Measurements from ENCODE around the gene FCAMR. TPM values are rescaled to one million over a fixed set of nuclear protein-coding genes. Genes with fewer than 3 reads are reported as not detected.
"Not testable (repeated sequence)": the region's sequence is repeated elsewhere in the genome, so short reads cannot be mapped to it uniquely, and the experiment has no call there.

The FCAMR gene
- total RNA-seq, 1 donor from 2014 or later = not detected

GRCh38 chr1:206930210-206930798 is 40.0 kb downstream of the FCAMR start:
- Mint-ChIP-seq H3K4me3 (ENCODE audit: unreplicated experiment) (no peak overlapping the region), H3K4me1 (ENCODE audit: low read depth) (no peaks in the 10 kb centered on the region), H3K36me3 (ENCODE audit: low read depth) (no peaks in the 10 kb centered on the region), H3K27ac (ENCODE audit: unreplicated experiment) (no peak overlapping the region), H3K9me3 (ENCODE audit: low read depth) (no peaks in the 10 kb centered on the region), H3K27me3 (ENCODE audit: low read depth) (no peaks in the 10 kb centered on the region)
- TF ChIP-seq, protein P1, sequence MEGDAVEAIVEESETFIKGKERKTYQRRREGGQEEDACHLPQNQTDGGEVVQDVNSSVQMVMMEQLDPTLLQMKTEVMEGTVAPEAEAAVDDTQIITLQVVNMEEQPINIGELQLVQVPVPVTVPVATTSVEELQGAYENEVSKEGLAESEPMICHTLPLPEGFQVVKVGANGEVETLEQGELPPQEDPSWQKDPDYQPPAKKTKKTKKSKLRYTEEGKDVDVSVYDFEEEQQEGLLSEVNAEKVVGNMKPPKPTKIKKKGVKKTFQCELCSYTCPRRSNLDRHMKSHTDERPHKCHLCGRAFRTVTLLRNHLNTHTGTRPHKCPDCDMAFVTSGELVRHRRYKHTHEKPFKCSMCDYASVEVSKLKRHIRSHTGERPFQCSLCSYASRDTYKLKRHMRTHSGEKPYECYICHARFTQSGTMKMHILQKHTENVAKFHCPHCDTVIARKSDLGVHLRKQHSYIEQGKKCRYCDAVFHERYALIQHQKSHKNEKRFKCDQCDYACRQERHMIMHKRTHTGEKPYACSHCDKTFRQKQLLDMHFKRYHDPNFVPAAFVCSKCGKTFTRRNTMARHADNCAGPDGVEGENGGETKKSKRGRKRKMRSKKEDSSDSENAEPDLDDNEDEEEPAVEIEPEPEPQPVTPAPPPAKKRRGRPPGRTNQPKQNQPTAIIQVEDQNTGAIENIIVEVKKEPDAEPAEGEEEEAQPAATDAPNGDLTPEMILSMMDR (IDR thresholded peaks at IDR 0.05) = no peak
- DNase-seq (ENCODE audit: low spot score) = no peak

GRCh38 chr1:206929524-206929923 is 40.7 kb downstream of the FCAMR start:
- H3K36me3 Mint-ChIP-seq (ENCODE audit: low read depth) = no peaks in the 10 kb centered on the region
- no peaks in the 10 kb centered on the region for H3K4me1 Mint-ChIP-seq (ENCODE audit: low read depth)
- TF ChIP-seq, protein P1 (IDR thresholded peaks at IDR 0.05) = no peak
- DNase-seq (ENCODE audit: low spot score) = no peak
- no peak overlapping the region for H3K4me3 Mint-ChIP-seq (ENCODE audit: unreplicated experiment)
- no peak overlapping the region for H3K27ac Mint-ChIP-seq (ENCODE audit: unreplicated experiment)
- H3K27me3 Mint-ChIP-seq (ENCODE audit: low read depth) = no peaks in the 10 kb centered on the region
- H3K9me3 Mint-ChIP-seq (ENCODE audit: low read depth) = no peaks in the 10 kb centered on the region

GRCh38 chr1:206926286-206926685 is 44.0 kb downstream of the FCAMR start:
- no peaks in the 10 kb centered on the region for H3K27me3 Mint-ChIP-seq (ENCODE audit: low read depth)
- DNase-seq (ENCODE audit: low spot score) = no peak
- no peak overlapping the region for H3K4me3 Mint-ChIP-seq (ENCODE audit: unreplicated experiment)
- no peaks in the 10 kb centered on the region for H3K9me3 Mint-ChIP-seq (ENCODE audit: low read depth)
- TF ChIP-seq, protein P1 (IDR thresholded peaks at IDR 0.05) = no peak
- no peaks in the 10 kb centered on the region for H3K4me1 Mint-ChIP-seq (ENCODE audit: low read depth)
- H3K36me3 Mint-ChIP-seq (ENCODE audit: low read depth) = no peaks in the 10 kb centered on the region
- no peak overlapping the region for H3K27ac Mint-ChIP-seq (ENCODE audit: unreplicated experiment)

- Mint-ChIP-seq H3K27ac (ENCODE audit: unreplicated experiment) (no peak overlapping the region), H3K36me3 (ENCODE audit: low read depth) (no peaks in the 10 kb centered on the region), H3K4me1 (ENCODE audit: low read depth) (no peaks in the 10 kb centered on the region), H3K4me3 (ENCODE audit: unreplicated experiment) (no peak overlapping the region), H3K9me3 (ENCODE audit: low read depth) (no peaks in the 10 kb centered on the region), H3K27me3 (ENCODE audit: low read depth) (no peaks in the 10 kb centered on the region)
- DNase-seq (ENCODE audit: low spot score) = no peak
- TF ChIP-seq, protein P1 (IDR thresholded peaks at IDR 0.05) = no peak
Measured at GRCh38 chr1:206925106-206925736, 45.0 kb downstream of the FCAMR start.

GRCh38 chr1:206924592-206925105 is 45.6 kb downstream of the FCAMR start:
- TF ChIP-seq, protein P1 (IDR thresholded peaks at IDR 0.05) = no peak
- H3K27ac Mint-ChIP-seq (ENCODE audit: unreplicated experiment) = no peak overlapping the region
- H3K36me3 Mint-ChIP-seq (ENCODE audit: low read depth) = no peaks in the 10 kb centered on the region
- H3K4me1 Mint-ChIP-seq (ENCODE audit: low read depth) = no peaks in the 10 kb centered on the region
- DNase-seq (ENCODE audit: low spot score) = no peak
- H3K27me3 Mint-ChIP-seq (ENCODE audit: low read depth) = no peaks in the 10 kb centered on the region
- H3K4me3 Mint-ChIP-seq (ENCODE audit: unreplicated experiment) = no peak overlapping the region
- H3K9me3 Mint-ChIP-seq (ENCODE audit: low read depth) = no peaks in the 10 kb centered on the region

- H3K4me3 Mint-ChIP-seq (ENCODE audit: unreplicated experiment); H3K9me3 Mint-ChIP-seq (ENCODE audit: low read depth); H3K27me3 Mint-ChIP-seq (ENCODE audit: low read depth); DNase-seq (ENCODE audit: low spot score); H3K27ac Mint-ChIP-seq (ENCODE audit: unreplicated experiment); H3K4me1 Mint-ChIP-seq (ENCODE audit: low read depth); H3K36me3 Mint-ChIP-seq (ENCODE audit: low read depth): not testable (repeated sequence)
Measured at GRCh38 chr1:206923961-206924557, 46.2 kb downstream of the FCAMR start.
